ENCODE measurements around the gene TRIM62.
A peak's percentile ranks its signal among the peaks of the same experiment; 100 is the strongest.

Gene TRIM62

GRCh38 chr1:33183306-33183705 is 1.5 kb upstream of the TRIM62 start:
- no peak overlapping the region for H3K4me3 ChIP-seq (ENCODE audit: low read depth, low read length)
- no peak for DNase-seq
- H3K36me3 ChIP-seq (replicated peaks), result peaks cover 6% of the 10 kb centered on the region
- no peak overlapping the region for H3K27ac ChIP-seq
- no peaks in the 10 kb centered on the region for H3K27me3 ChIP-seq (replicated peaks)
- in situ Hi-C loops (cut with HindIII; ENCODE audit: low pct_ligation_motif_present, low sequenced_read_pairs), result no loop called here
- TF ChIP-seq CTCF (IDR thresholded peaks at IDR 0.05; ENCODE audit: low read depth, low read length, missing control alignments), result no peak

- H3K36me3 ChIP-seq (replicated peaks), result peaks cover 11% of the 10 kb centered on the region
- no peak for DNase-seq
- H3K27ac ChIP-seq, result no peak overlapping the region
- TF ChIP-seq CTCF (IDR thresholded peaks at IDR 0.05; ENCODE audit: low read depth, low read length, missing control alignments), result no peak
- no peak overlapping the region for H3K4me3 ChIP-seq (ENCODE audit: low read depth, low read length)
- H3K27me3 ChIP-seq (replicated peaks), result no peaks in the 10 kb centered on the region
- in situ Hi-C loops (cut with HindIII; ENCODE audit: low pct_ligation_motif_present, low sequenced_read_pairs), result no loop called here
Observed at GRCh38 chr1:33182896-33183295, 1.1 kb upstream of the TRIM62 start.

GRCh38 chr1:33182401-33182841 is 578 bp upstream of the TRIM62 start:
- DNase-seq, result no peak
- peak overlapping the region; percentile 89 for H3K4me3 ChIP-seq (ENCODE audit: low read depth, low read length)
- in situ Hi-C loops (cut with HindIII; ENCODE audit: low pct_ligation_motif_present, low sequenced_read_pairs), result no loop called here
- no peak overlapping the region for H3K27ac ChIP-seq
- peaks cover 15% of the 10 kb centered on the region for H3K36me3 ChIP-seq (replicated peaks)
- no peak for TF ChIP-seq CTCF (IDR thresholded peaks at IDR 0.05; ENCODE audit: low read depth, low read length, missing control alignments)
- no peaks in the 10 kb centered on the region for H3K27me3 ChIP-seq (replicated peaks)

- no peak for TF ChIP-seq CTCF (IDR thresholded peaks at IDR 0.05; ENCODE audit: low read depth, low read length, missing control alignments)
- in situ Hi-C loops (cut with HindIII; ENCODE audit: low pct_ligation_motif_present, low sequenced_read_pairs), result no loop called here
- Histone ChIP-seq H3K27ac (peak overlapping the region; percentile 30), H3K27me3 (replicated peaks) (no peaks in the 10 kb centered on the region), H3K36me3 (replicated peaks) (peaks cover 18% of the 10 kb centered on the region), H3K4me3 (ENCODE audit: low read depth, low read length) (peak overlapping the region; percentile 89)
- DNase-seq, result peak; percentile 51
Observed at GRCh38 chr1:33180911-33181890, 642 bp downstream of the TRIM62 start.

GRCh38 chr1:33180226-33180910 is 1.5 kb downstream of the TRIM62 start:
- peaks cover 26% of the 10 kb centered on the region for H3K36me3 ChIP-seq (replicated peaks)
- H3K4me3 ChIP-seq (ENCODE audit: low read depth, low read length), result peak overlapping the region; percentile 81
- TF ChIP-seq CTCF (IDR thresholded peaks at IDR 0.05; ENCODE audit: low read depth, low read length, missing control alignments), result no peak
- no peaks in the 10 kb centered on the region for H3K27me3 ChIP-seq (replicated peaks)
- in situ Hi-C loops (cut with HindIII; ENCODE audit: low pct_ligation_motif_present, low sequenced_read_pairs), result no loop called here
- H3K27ac ChIP-seq, result no peak overlapping the region
- DNase-seq, result peak; percentile 78
